Activated B cell treated with CpG ODN at 0.5 μM for 24 hours (primary cell): ENCODE data around the gene MINDY4B. TPM values are rescaled to one million over a fixed set of nuclear protein-coding genes. Genes with fewer than 3 reads are reported as not detected.

Source experiments
- ATAC-seq: fragments of 200-7000 bp; cut with Tn5 transposase; one replicate; pipeline ENCODE4 v1.10.0; 2021; ENCODE audit warnings: low read depth, mild to moderate bottlenecking, moderate library complexity
- CTCF ChIA-PET: fragments of 350-600 bp; sonication (Branson Sonifier 250); formaldehyde crosslinking; loops from one replicate; lab custom pipeline; 2021; ENCODE audit warnings: antibody characterized with exemption; lab: Charles Lee
- POLR2A ChIA-PET: fragments of 350-600 bp; sonication (Branson Sonifier 250); formaldehyde crosslinking; loops from one replicate; lab custom pipeline; 2021; ENCODE audit warnings: antibody characterized with exemption; lab: Charles Lee
- DNase-seq: peaks from one replicate; pipeline ENCODE4 v3.0.0; 2022
- H3K27ac Mint-ChIP-seq: one replicate; pipeline ENCODE4 v1.8.0; 2020; ENCODE audit warnings: mixed read lengths
- H3K27me3 Mint-ChIP-seq: one replicate; pipeline ENCODE4 v1.8.0; 2021; ENCODE audit warnings: mixed read lengths
- H3K36me3 Mint-ChIP-seq: one replicate; pipeline ENCODE4 v1.8.0; 2021; ENCODE audit warnings: low read depth, mixed read lengths
- H3K4me1 Mint-ChIP-seq: one replicate; pipeline ENCODE4 v1.8.0; 2021; ENCODE audit warnings: mixed read lengths
- H3K4me3 Mint-ChIP-seq: one replicate; pipeline ENCODE4 v1.8.0; 2020; ENCODE audit warnings: mild to moderate bottlenecking, mixed read lengths
- H3K9me3 Mint-ChIP-seq: one replicate; pipeline ENCODE4 v1.8.0; 2020; ENCODE audit warnings: mixed read lengths
- CTCF ChIP-seq: fragments of 200-600 bp; IDR thresholded peaks from one replicate; pipeline ENCODE4 v1.8.0; 2022; ENCODE audit warnings: antibody characterized with exemption, mild to moderate bottlenecking
- intact Hi-C: fragments of 100-400 bp; cut with micrococcal nuclease; formaldehyde crosslinking; loops from one replicate; pipeline ENCODE4 v1.15.1; 2024
- total RNA-seq: library from RNA; stranded (reverse); gene quantifications from 2 replicates; pipeline ENCODE4 v1.2.3, GENCODE V29; 2022

Gene MINDY4B
- total RNA-seq, 1 donor from 2014 or later: not detected

GRCh38 chr3:150828997-150829396 lies 76.2 kb downstream of the MINDY4B start:
- ChIA-PET CTCF (interaction anchor here (1.7 to 3.8 kb wide), 2 partner anchors 107 to 108 kb away, joined by 4 to 14 read pairs; no protein-coding TSS in a partner anchor), POLR2A (no interaction called here)
- no peak overlapping the region for H3K4me3 Mint-ChIP-seq
- no peak for ATAC-seq
- H3K9me3 Mint-ChIP-seq: no peaks in the 10 kb centered on the region
- no peaks in the 10 kb centered on the region for H3K36me3 Mint-ChIP-seq
- DNase-seq: no peak
- H3K27me3 Mint-ChIP-seq: peaks cover 4% of the 10 kb centered on the region
- TF ChIP-seq CTCF: no peak
- H3K4me1 Mint-ChIP-seq: no peaks in the 10 kb centered on the region
- no peak overlapping the region for H3K27ac Mint-ChIP-seq
- intact Hi-C loops: no loop called here

GRCh38 chr3:150828261-150828660 lies 77.0 kb downstream of the MINDY4B start:
- CTCF ChIA-PET: interaction anchor here (1.7 kb wide), 1 partner anchor 106 kb away, joined by 4 read pairs; no protein-coding TSS in a partner anchor
- intact Hi-C loops: no loop called here
- Mint-ChIP-seq H3K27ac (no peak overlapping the region), H3K4me1 (no peaks in the 10 kb centered on the region), H3K9me3 (no peaks in the 10 kb centered on the region), H3K27me3 (peaks cover 4% of the 10 kb centered on the region), H3K36me3 (no peaks in the 10 kb centered on the region), H3K4me3 (no peak overlapping the region)
- POLR2A ChIA-PET: no interaction called here
- no peak for TF ChIP-seq CTCF
- DNase-seq (no peak), ATAC-seq (no peak)

- Mint-ChIP-seq H3K27ac (no peak overlapping the region), H3K36me3 (no peaks in the 10 kb centered on the region), H3K9me3 (no peaks in the 10 kb centered on the region), H3K27me3 (peaks cover 4% of the 10 kb centered on the region), H3K4me3 (no peak overlapping the region), H3K4me1 (no peaks in the 10 kb centered on the region)
- DNase-seq: no peak
- ChIA-PET CTCF (no interaction called here), POLR2A (no interaction called here)
- ATAC-seq: no peak
- TF ChIP-seq CTCF: no peak
- intact Hi-C loops: no loop called here
Measured at GRCh38 chr3:150826466-150827282, 78.6 kb downstream of the MINDY4B start.

- Mint-ChIP-seq H3K36me3 (no peaks in the 10 kb centered on the region), H3K4me1 (no peaks in the 10 kb centered on the region), H3K27me3 (peaks cover 4% of the 10 kb centered on the region), H3K9me3 (no peaks in the 10 kb centered on the region), H3K4me3 (no peak overlapping the region), H3K27ac (no peak overlapping the region)
- DNase-seq (no peak), ATAC-seq (no peak)
- ChIA-PET CTCF (interaction anchor here (0.8 kb wide), 1 partner anchor 104 kb away, joined by 4 read pairs; no protein-coding TSS in a partner anchor), POLR2A (no interaction called here)
- intact Hi-C loops: no loop called here
- no peak for TF ChIP-seq CTCF
Measured at GRCh38 chr3:150825916-150826377, 79.3 kb downstream of the MINDY4B start.

GRCh38 chr3:150825192-150825915 lies 79.9 kb downstream of the MINDY4B start:
- no peak overlapping the region for H3K4me3 Mint-ChIP-seq
- H3K9me3 Mint-ChIP-seq: no peaks in the 10 kb centered on the region
- DNase-seq: no peak
- peaks cover 4% of the 10 kb centered on the region for H3K27me3 Mint-ChIP-seq
- intact Hi-C loops: no loop called here
- ChIA-PET CTCF (interaction anchor here (0.8 to 0.9 kb wide), 2 partner anchors 38 to 103 kb away, joined by 3 to 4 read pairs; no protein-coding TSS in a partner anchor), POLR2A (no interaction called here)
- H3K4me1 Mint-ChIP-seq: no peaks in the 10 kb centered on the region
- ATAC-seq: no peak
- H3K27ac Mint-ChIP-seq: no peak overlapping the region
- TF ChIP-seq CTCF: no peak
- H3K36me3 Mint-ChIP-seq: no peaks in the 10 kb centered on the region
